Fibroblast of pulmonary artery (primary cell): ENCODE data around the gene PROB1.
"Not testable (repeated sequence)": the region's sequence is repeated elsewhere in the genome, so short reads cannot be mapped to it uniquely, and the experiment has no call there.

ENCODE experiments used
- DNase-seq: peaks from one replicate; pipeline ENCODE4 v3.0.0-alpha.2; 2010; ENCODE audit warnings: low read depth
- H3K4me3 ChIP-seq: replicated peaks from 2 replicates; pipeline ENCODE4 v1.5.1; 2011; ENCODE audit warnings: low read depth, mild to moderate bottlenecking, control low read depth, low read length, moderate library complexity
- TF ChIP-seq, protein P1 (sequence below): IDR thresholded peaks from 2 replicates; pipeline ENCODE4 v1.5.1; 2011; ENCODE audit warnings: mild to moderate bottlenecking, control low read depth, low read length, inconsistent platforms; ENCODE audit errors: missing control alignments

PROB1 gene

DNA sequence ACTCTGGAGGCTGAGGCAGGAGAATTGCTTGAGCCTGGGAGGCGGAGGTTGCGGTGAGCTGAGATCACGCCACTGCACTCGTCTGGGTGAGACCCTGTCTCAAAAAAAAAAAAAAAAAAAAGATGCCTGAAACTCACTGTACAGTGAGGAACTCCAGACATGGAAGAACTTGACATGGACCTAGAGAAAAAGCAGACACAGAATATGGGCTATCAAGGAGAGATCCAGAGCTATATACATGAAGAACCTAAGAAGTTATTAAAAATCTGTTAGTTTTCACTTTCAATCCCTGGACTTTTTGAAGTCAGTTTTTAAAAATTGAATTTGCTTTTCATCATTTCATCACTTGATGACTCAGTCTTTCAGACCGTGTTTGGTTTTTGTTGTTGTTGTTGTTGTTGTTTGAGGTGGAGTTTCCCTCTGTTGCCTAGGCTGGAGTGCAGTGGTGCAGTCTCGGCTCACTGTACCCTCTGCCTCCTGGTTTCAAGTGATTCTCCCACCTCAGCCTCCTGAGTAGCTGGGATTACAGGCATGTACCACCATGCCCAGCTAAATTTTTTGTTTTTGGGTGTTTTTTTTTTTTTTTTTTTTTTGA is 33.0 kb downstream of the PROB1 start:
- TF ChIP-seq, protein P1, sequence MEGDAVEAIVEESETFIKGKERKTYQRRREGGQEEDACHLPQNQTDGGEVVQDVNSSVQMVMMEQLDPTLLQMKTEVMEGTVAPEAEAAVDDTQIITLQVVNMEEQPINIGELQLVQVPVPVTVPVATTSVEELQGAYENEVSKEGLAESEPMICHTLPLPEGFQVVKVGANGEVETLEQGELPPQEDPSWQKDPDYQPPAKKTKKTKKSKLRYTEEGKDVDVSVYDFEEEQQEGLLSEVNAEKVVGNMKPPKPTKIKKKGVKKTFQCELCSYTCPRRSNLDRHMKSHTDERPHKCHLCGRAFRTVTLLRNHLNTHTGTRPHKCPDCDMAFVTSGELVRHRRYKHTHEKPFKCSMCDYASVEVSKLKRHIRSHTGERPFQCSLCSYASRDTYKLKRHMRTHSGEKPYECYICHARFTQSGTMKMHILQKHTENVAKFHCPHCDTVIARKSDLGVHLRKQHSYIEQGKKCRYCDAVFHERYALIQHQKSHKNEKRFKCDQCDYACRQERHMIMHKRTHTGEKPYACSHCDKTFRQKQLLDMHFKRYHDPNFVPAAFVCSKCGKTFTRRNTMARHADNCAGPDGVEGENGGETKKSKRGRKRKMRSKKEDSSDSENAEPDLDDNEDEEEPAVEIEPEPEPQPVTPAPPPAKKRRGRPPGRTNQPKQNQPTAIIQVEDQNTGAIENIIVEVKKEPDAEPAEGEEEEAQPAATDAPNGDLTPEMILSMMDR, result no peak
- no peak overlapping the region for H3K4me3 ChIP-seq
- DNase-seq, result no peak

DNA sequence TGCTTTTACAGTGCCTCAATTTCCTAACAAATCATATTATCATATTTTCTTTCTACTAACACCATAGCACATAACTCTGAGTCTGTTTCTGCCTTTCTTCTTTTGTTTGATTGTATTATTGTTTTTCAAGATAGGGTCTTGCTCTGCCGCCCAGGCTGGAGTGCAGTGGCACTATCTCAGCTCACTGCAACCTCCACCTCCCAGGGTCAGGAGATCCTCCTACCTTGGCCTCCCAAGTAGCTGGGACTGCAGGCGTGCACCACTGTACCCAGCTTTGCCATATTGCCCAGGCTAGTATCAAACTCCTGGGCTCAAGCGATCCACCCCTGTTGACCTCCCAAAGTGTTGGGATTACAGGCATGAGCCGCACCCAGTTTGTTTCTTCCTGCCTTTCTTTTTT is 34.5 kb downstream of the PROB1 start:
- no peak for DNase-seq
- H3K4me3 ChIP-seq, result no peak overlapping the region
- TF ChIP-seq, protein P1, result no peak

GRCh38 chr5:139358064-139358463 is 36.8 kb downstream of the PROB1 start:
- TF ChIP-seq, protein P1, result no peak
- no peak for DNase-seq
- no peak overlapping the region for H3K4me3 ChIP-seq

DNA sequence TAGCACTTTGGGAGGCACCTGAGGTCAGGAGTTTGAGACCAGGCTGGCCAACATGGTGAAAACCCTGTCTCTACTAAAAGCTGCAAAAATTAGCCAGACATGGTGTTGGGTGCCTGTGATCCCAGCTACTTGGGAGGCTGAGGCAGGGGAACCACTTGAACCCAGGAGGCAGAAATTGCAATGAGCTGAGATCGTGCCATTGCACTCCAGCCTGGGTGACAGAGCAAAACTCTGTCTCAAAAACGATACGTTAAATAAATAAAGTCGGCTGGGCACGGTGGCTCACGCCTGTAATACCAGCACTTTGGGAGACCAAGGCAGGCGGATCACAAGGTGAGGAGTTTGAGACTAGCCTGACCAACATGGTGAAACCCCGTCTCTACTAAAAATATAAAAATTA is 39.0 kb downstream of the PROB1 start:
- not testable (repeated sequence) for DNase-seq, H3K4me3 ChIP-seq

GRCh38 chr5:139354186-139354585 is 40.7 kb downstream of the PROB1 start:
- DNase-seq, result no peak
- no peak overlapping the region for H3K4me3 ChIP-seq
- TF ChIP-seq, protein P1, result no peak

- DNase-seq, H3K4me3 ChIP-seq: not testable (repeated sequence)
Measured at GRCh38 chr5:139347863-139348262, 47.0 kb downstream of the PROB1 start.

DNA sequence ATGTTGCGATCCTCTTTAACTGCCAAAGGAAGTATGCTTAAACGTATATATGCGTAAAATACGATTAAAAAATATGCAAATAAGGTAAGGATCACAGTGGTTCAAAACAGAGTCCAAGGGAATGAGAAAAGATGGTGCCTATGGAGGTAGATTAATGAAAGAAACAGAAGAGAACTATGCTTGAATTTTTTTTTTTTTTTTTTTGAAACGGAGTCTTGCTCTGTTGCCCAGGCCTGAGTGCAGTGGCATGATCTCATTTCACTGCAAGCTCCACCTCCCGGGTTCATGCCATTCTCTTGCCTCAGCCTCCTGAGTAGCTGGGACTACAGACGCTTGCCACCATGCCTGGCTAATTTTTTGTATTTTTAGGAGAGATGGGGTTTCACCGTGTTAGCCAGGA is 49.5 kb downstream of the PROB1 start:
- H3K4me3 ChIP-seq, DNase-seq: not testable (repeated sequence)

DNA sequence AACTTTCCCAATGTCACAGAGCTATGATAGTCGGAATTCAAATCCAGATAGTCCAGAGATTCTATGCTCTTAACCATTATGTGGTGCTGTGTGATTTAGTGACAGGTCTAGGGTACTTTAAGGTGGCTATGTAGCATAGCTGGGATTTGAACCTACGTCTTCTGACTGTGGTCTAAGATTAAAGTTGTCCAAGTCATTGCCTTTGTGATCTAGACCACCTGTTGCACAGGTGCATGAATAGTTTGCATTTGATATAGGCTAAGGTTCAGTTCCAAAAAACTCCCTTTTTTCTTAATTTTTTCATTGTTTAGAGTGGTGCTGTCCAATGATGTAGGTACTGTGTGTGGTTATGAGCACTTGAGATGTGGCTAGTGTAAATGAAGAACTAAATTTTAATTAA is 50.7 kb downstream of the PROB1 start:
- TF ChIP-seq, protein P1, result no peak
- DNase-seq, result no peak
- peak overlapping the region; percentile 11 for H3K4me3 ChIP-seq

GRCh38 chr5:139343476-139343875 is 51.4 kb downstream of the PROB1 start:
- no peak for DNase-seq
- H3K4me3 ChIP-seq, result peak overlapping the region; percentile 100
- TF ChIP-seq, protein P1, result no peak
